Fibroblast of skin of right quadriceps (primary cell): Measurements from ENCODE around the gene VWA2.

ENCODE experiments used
- DNase-seq: peaks from one replicate; pipeline ENCODE4 v3.0.0-alpha.2; 2013

Gene VWA2

DNA sequence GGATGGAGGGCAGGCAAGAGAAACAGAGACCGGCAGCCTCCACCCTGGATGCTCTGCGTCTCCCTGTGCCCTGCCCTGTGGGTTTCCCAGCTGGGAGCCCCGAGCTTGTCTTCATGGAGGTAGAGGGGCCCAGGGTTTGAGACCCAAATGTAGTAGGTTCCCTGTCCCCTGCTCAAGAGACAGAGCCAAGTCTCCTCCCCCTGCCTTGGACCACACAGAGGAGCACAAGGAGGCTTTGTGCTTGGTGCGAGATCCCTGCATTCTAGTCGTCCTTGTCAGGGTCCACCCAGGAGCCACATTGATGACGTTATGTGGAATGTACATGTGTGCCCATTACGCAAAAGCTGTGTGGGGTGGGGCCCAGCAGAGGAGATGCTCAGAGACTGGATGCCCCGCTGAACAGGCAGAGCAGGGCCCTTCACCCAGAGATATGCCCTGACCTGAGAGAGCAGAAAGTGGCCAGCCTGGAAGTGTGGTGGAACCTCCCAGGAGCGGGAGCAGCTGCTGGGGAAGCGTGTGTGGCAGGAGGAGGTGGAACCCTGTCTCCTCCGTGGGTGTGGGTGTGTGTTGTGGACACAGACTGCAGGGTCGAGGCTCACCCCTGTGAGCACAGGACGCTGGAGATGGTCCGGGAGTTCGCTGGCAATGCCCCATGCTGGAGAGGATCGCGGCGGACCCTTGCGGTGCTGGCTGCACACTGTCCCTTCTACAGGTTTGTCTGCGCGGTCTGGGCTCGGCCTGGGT, 39.3 kb downstream of the VWA2 start:
- no peak for DNase-seq

DNA sequence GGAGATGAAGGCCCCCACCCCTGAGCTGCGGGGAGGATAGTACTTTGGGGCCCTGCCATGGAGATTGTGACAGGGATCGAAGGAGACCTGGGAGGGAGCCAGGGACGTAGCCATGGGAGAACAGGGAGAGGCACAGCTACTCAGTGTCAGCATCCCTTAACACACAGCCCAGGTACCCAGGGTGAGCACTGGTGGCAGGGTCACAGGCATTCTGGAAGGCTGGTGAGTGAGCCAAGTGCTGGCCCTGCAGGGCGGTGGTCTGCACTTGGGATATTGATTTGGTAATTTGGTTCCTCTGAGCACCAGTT, 39.8 kb downstream of the VWA2 start:
- no peak for DNase-seq

GRCh38 chr10:114279289-114279688, 40.2 kb downstream of the VWA2 start:
- DNase-seq: no peak

- DNase-seq: no peak
These were observed 41.0 kb downstream of the VWA2 start for GRCh38 chr10:114279901-114280644.

- DNase-seq: no peak
These were observed 42.0 kb downstream of the VWA2 start for GRCh38 chr10:114281006-114281405.

GRCh38 chr10:114281461-114281860, 42.4 kb downstream of the VWA2 start:
- DNase-seq: no peak

DNA sequence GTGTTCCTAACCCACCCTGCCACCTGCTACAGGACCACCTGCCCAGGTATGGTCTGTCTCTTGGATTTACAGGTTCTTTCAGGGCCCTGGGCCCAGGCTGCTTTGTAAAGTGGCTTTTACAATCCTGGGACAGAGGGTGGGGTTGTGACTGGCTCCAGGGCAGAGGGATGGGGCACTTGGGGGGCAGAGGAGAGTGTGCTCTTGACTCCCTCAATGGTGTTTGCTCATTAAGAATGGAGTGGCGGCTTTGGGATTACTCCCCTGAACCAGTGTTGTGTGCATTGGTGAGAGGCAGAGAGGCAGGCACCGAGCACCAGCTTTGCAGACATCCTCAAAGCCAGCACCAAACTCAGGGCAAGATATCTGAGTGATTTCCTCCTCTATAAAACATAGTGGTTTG, 43.5 kb downstream of the VWA2 start:
- no peak for DNase-seq

- DNase-seq: no peak
These were observed 44.0 kb downstream of the VWA2 start for GRCh38 chr10:114283091-114283490.

GRCh38 chr10:114283535-114284234, 44.6 kb downstream of the VWA2 start:
- no peak for DNase-seq

GRCh38 chr10:114284346-114285071, 45.5 kb downstream of the VWA2 start:
- no peak for DNase-seq

DNA sequence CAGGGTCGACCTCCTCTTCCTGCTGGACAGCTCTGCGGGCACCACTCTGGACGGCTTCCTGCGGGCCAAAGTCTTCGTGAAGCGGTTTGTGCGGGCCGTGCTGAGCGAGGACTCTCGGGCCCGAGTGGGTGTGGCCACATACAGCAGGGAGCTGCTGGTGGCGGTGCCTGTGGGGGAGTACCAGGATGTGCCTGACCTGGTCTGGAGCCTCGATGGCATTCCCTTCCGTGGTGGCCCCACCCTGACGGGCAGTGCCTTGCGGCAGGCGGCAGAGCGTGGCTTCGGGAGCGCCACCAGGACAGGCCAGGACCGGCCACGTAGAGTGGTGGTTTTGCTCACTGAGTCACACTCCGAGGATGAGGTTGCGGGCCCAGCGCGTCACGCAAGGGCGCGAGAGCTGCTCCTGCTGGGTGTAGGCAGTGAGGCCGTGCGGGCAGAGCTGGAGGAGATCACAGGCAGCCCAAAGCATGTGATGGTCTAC, 46.9 kb downstream of the VWA2 start:
- DNase-seq: no peak

GRCh38 chr10:114286921-114287320, 47.9 kb downstream of the VWA2 start:
- no peak for DNase-seq

DNA sequence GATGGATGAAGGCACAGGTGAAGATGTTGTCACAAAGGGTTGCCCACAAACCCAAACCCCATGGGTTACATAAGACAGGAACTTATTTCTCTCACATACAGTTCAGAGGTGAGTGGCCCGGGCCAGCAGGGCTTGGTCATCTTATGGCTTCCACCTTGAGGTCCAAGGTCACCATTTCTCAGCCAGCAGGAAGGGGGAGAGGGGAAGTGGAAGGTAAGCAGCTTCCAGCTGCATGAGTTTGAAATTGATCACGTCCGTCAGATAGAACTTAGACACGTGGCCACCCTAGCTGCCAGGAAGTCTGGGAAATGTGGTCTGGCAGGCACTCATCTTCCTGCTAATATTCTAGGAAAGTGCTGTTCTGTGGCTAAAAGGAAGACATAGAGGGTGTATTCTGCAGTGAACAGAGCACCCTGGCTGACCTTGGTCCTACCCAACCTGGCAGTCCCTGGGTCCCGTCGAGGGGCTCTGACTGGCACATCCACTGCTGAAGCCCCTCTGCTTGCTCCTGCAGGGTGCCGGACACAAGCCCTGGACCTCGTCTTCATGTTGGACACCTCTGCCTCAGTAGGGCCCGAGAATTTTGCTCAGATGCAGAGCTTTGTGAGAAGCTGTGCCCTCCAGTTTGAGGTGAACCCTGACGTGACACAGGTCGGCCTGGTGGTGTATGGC, 49.5 kb downstream of the VWA2 start:
- DNase-seq: no peak

DNA sequence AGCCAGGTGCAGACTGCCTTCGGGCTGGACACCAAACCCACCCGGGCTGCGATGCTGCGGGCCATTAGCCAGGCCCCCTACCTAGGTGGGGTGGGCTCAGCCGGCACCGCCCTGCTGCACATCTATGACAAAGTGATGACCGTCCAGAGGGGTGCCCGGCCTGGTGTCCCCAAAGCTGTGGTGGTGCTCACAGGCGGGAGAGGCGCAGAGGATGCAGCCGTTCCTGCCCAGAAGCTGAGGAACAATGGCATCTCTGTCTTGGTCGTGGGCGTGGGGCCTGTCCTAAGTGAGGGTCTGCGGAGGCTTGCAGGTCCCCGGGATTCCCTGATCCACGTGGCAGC, 50.0 kb downstream of the VWA2 start:
- DNase-seq: no peak

DNA sequence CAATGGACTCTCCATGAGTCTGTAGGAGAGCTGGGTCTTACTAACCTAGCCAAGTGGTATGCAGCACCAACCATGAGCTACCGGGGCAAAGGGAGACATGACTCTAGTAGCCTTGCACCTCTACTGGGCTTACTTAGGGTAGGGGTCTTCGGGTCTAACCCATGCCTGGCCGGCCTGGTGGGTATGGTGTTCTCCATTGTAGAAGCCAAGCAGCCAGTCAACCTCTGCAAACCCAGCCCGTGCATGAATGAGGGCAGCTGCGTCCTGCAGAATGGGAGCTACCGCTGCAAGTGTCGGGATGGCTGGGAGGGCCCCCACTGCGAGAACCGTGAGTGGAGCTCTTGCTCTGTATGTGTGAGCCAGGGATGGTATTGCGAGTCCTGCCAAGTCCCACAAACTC, 51.0 kb downstream of the VWA2 start:
- no peak for DNase-seq

DNA sequence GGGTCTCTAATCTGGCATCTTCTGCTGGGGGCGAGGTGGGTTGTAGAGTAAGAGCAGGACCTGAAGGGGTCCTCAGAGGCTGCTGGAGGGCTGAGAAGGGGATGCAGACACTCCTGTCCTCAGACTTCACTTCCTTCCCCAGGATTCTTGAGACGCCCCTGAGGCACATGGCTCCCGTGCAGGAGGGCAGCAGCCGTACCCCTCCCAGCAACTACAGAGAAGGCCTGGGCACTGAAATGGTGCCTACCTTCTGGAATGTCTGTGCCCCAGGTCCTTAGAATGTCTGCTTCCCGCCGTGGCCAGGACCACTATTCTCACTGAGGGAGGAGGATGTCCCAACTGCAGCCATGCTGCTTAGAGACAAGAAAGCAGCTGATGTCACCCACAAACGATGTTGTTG, 52.0 kb downstream of the VWA2 start:
- DNase-seq: no peak

DNA sequence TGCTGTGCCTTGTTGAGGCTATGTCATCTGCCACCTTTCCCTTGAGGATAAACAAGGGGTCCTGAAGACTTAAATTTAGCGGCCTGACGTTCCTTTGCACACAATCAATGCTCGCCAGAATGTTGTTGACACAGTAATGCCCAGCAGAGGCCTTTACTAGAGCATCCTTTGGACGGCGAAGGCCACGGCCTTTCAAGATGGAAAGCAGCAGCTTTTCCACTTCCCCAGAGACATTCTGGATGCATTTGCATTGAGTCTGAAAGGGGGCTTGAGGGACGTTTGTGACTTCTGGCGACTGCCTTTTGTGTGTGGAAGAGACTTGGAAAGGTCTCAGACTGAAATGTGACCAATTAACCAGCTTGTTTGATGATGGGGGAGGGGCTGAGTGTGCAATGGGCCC, 52.5 kb downstream of the VWA2 start:
- no peak for DNase-seq

GRCh38 chr10:114293075-114293474, 54.0 kb downstream of the VWA2 start:
- no peak for DNase-seq

GRCh38 chr10:114294549-114294948, 55.5 kb downstream of the VWA2 start:
- DNase-seq: no peak

DNA sequence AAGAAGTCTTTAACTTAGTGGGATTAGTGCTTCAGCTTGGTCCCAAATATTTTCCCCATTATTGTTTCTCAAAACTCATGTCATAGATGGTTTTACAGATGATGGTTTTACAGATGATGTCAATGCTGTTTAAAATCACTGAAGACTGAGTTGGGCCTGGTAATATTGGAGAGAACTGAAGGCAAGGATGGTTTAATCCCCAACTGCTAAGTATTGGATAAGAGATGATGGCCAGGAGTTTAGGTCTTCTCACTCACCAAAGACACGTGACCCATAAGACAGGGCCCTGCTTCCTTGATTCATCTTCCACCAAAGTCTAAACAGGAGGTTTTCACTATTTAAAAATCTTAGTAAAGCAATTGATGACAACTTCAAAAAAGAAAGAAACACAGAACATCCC, 56.3 kb downstream of the VWA2 start:
- DNase-seq: no peak

- no peak for DNase-seq
These were observed 58.2 kb downstream of the VWA2 start for GRCh38 chr10:114297136-114297705.

- no peak for DNase-seq
These were observed 61.1 kb downstream of the VWA2 start for GRCh38 chr10:114300036-114300645.
